K562 (cell line): Measurements from ENCODE around the gene ZBTB8B. TPM values are rescaled to one million over a fixed set of nuclear protein-coding genes. Genes with fewer than 3 reads are reported as not detected.

Source experiments
- ATAC-seq: fragments of 200-7000 bp; cut with Tn5 transposase; 3 replicates; pipeline ENCODE4 v1.9.1; 2020; ENCODE audit warnings: moderate library complexity
- BruUV-seq: library from RNA; stranded (reverse); fragments of 400-500 nt; replicated peaks from 2 replicates; lab custom pipeline; 2021; lab: Mats Ljungman, UMichigan
- CTCF ChIA-PET: fragments of 300-600 bp; formaldehyde crosslinking; extraction: SDS; loops from one replicate; lab custom pipeline; 2021; ENCODE audit warnings: low intra/inter-chr PET ratio; lab: Yijun Ruan, JAX
- POLR2A ChIA-PET: fragments of 300-600, 350-650 bp; sonication (Branson Sonifier 250); formaldehyde crosslinking; extraction: SDS; loops from one replicate; lab custom pipeline; 2021; ENCODE audit warnings: antibody characterized with exemption, inconsistent platforms; lab: Yijun Ruan, JAX
- DNase-seq, 4 experiments: peaks; one replicate each; pipeline versions ENCODE4 v3.0.0 to v3.0.0-alpha.2; 2011 to 2018; ENCODE audit warnings: low spot score in 3 of 4, mixed read lengths in 3 of 4; ENCODE audit errors: extremely low read depth in 1 of 4
- FAIRE-seq: peaks from 2 replicates; lab custom pipeline; 2011; peaks lifted over from hg19 to GRCh38; lab: Jason Lieb, UNC
- H2AFZ ChIP-seq: 2 replicates; pipeline ENCODE4 v1.6.0; 2011; ENCODE audit warnings: low read depth, low read length, control low read depth, inconsistent platforms
- H3K27ac ChIP-seq: fragments of 200-600 bp; 3 replicates; pipeline ENCODE4 v1.8.0; 2011; ENCODE audit warnings: low read depth, mild to moderate bottlenecking, control low read depth, inconsistent platforms, low read length, moderate library complexity, mixed read lengths; ENCODE audit errors: extremely low read depth
- H3K27me3 ChIP-seq, 2 experiments: fragments of 300-600 bp in 1 of 2; 2 replicates in 1 of 2; 3 replicates in 1 of 2; pipeline versions ENCODE4 v1.6.0 to v1.8.0; 2011; ENCODE audit warnings: inconsistent platforms in 2 of 2, low read length in 2 of 2, mild to moderate bottlenecking in 1 of 2, mixed read lengths in 1 of 2, moderate library complexity in 1 of 2; ENCODE audit not compliant: control insufficient read depth in 2 of 2, insufficient read depth in 2 of 2
- H3K36me3 ChIP-seq: fragments of 300-600 bp; 3 replicates; pipeline ENCODE4 v1.8.0; 2011; ENCODE audit warnings: mild to moderate bottlenecking, low read length, inconsistent platforms; ENCODE audit not compliant: control insufficient read depth, insufficient read depth
- H3K4me1 ChIP-seq, 2 experiments: fragments of 200-600 bp in 1 of 2; replicated peaks in 1 of 2; 2 replicates in 1 of 2; 3 replicates in 1 of 2; pipeline versions ENCODE4 v1.5.1 to v1.8.0; 2011; ENCODE audit warnings: inconsistent platforms in 2 of 2, low read length in 2 of 2, mild to moderate bottlenecking in 1 of 2, mixed read lengths in 1 of 2, moderate library complexity in 1 of 2; ENCODE audit not compliant: control insufficient read depth in 2 of 2, insufficient read depth in 2 of 2
- H3K4me2 ChIP-seq: 2 replicates; pipeline ENCODE4 v1.6.1; 2011; ENCODE audit warnings: low read length, control low read depth, inconsistent platforms, mixed read lengths; ENCODE audit not compliant: insufficient read depth
- H3K4me3 ChIP-seq: fragments of 200-600 bp; sonication (generic), shearing (Covaris generic); 2 replicates; pipeline ENCODE4 v1.5.1; 2016; ENCODE audit warnings: control low read depth, inconsistent platforms
- H3K79me2 ChIP-seq: fragments of 200-600 bp; 3 replicates; pipeline ENCODE4 v1.8.0; 2011; ENCODE audit warnings: low read length, inconsistent platforms; ENCODE audit not compliant: control insufficient read depth, insufficient read depth
- H3K9ac ChIP-seq, 2 experiments: 2 replicates each; pipeline versions ENCODE4 v1.6.0 to v1.6.1; 2011; ENCODE audit warnings: low read depth in 2 of 2, low read length in 2 of 2, control low read depth in 1 of 2, inconsistent platforms in 1 of 2, mild to moderate bottlenecking in 1 of 2, mixed read lengths in 1 of 2; ENCODE audit not compliant: insufficient read depth in 1 of 2
- H3K9me1 ChIP-seq: one replicate; pipeline ENCODE4 v1.6.0; 2011; ENCODE audit warnings: inconsistent platforms, mild to moderate bottlenecking, low read length, moderate library complexity; ENCODE audit not compliant: control insufficient read depth, insufficient read depth
- H3K9me3 ChIP-seq: replicated peaks from 2 replicates; pipeline ENCODE4 v1.5.1; 2011; ENCODE audit warnings: low read depth, low read length, inconsistent platforms; ENCODE audit not compliant: control insufficient read depth, insufficient read depth
- H4K20me1 ChIP-seq: replicated peaks from 2 replicates; pipeline ENCODE4 v1.6.1; 2011; ENCODE audit warnings: low read length, inconsistent platforms, mixed read lengths; ENCODE audit not compliant: control insufficient read depth, insufficient read depth
- ELF4 ChIP-seq: fragments of 450-650 bp; formaldehyde crosslinking; IDR thresholded peaks from 2 replicates; pipeline ENCODE4 v1.4.0; 2022; ENCODE audit warnings: missing genetic modification characterization
- ESRRB ChIP-seq: fragments of 250-450 bp; sonication (Bioruptor Pico); IDR thresholded peaks from 2 replicates; pipeline ENCODE4 v1.5.0; 2020; ENCODE audit warnings: mild to moderate bottlenecking, moderate library complexity, borderline replicate concordance
- MED1 ChIP-seq: sonication (generic); formaldehyde crosslinking; IDR thresholded peaks from 2 replicates; pipeline ENCODE4 v1.8.1; 2023; ENCODE audit warnings: missing genetic modification reagents, borderline replicate concordance
- PTTG1 ChIP-seq: fragments of 450-650 bp; IDR thresholded peaks from 2 replicates; pipeline ENCODE4 v1.6.1; 2016; ENCODE audit warnings: low read depth, mild to moderate bottlenecking, missing genetic modification characterization, missing compliant biosample characterization
- TBL1XR1 ChIP-seq, 2 experiments: IDR thresholded peaks; 2 replicates each; pipeline ENCODE4 v1.6.1; 2012; ENCODE audit warnings: improper control_type of control experiment in 2 of 2, low read length in 2 of 2, mild to moderate bottlenecking in 1 of 2
- U2AF1 ChIP-seq: fragments of 200-400 bp; formaldehyde crosslinking; optimal IDR thresholded peaks from 2 replicates; pipeline ENCODE3; 2017; ENCODE audit warnings: mild to moderate bottlenecking, low read depth, low read length, moderate library complexity
- ZNF12 ChIP-seq: sonication (generic); formaldehyde crosslinking; IDR thresholded peaks from 2 replicates; pipeline ENCODE4 v1.4.0; 2020; ENCODE audit warnings: mild to moderate bottlenecking, missing genetic modification reagents
- ZNF224 ChIP-seq: sonication (generic); formaldehyde crosslinking; IDR thresholded peaks from 2 replicates; pipeline ENCODE4 v1.8.0; 2022; ENCODE audit warnings: mild to moderate bottlenecking, missing genetic modification reagents
- ZNF57 ChIP-seq: fragments of 450-650 bp; formaldehyde crosslinking; IDR thresholded peaks from 2 replicates; pipeline ENCODE4 v1.4.0; 2020; ENCODE audit warnings: mild to moderate bottlenecking, moderate library complexity
- WGBS: fragments of 100-300 bp; shearing (Covaris generic); methylation state at CpG from one replicate; pipeline ENCODE4 v1.1.6; 2016; ENCODE audit warnings: low coverage, mixed read lengths; ENCODE audit not compliant: insufficient coverage; ENCODE audit errors: missing lambda C conversion rate; 5-methylcytosine and 5-hydroxymethylcytosine counted together
- in situ Hi-C: fragments of 300-500 bp; cut with MboI; formaldehyde crosslinking; loops from 4 replicates; pipeline ENCODE4 v1.15.0; 2018; ENCODE audit warnings: inconsistent platforms, mixed read lengths
- intact Hi-C: fragments of 100-400 bp; cut with micrococcal nuclease; formaldehyde crosslinking; loops from 2 replicates; pipeline ENCODE4 v1.14.2; 2022
- polyA plus RNA-seq, 8 experiments: library from polyadenylated mRNA; depleted of rRNA in 4 of 8; stranded (reverse) in 5 of 8; unstranded in 3 of 8; fragments of >200 nt; fragmentation: Nextera tagmentation in 2 of 8; fragmentation: Illumina TruSeq in 1 of 8; extraction: Ambion mirVana in 2 of 8; extraction: Trizol in 1 of 8; gene quantifications; 2 replicates each; pipeline versions ENCODE4 v1.2.1 to v1.2.3, GENCODE V29; 2011 to 2014; ENCODE audit warnings: inconsistent platforms in 1 of 8, missing spikeins in 1 of 8
- total RNA-seq, 7 experiments: library from RNA; depleted of rRNA in 6 of 7; stranded (reverse); fragments of >200 nt in 6 of 7; fragmentation: Illumina TruSeq in 2 of 7; extraction: Trizol in 2 of 7; gene quantifications; 2 replicates each; pipeline versions ENCODE4 v1.2.1 to v1.2.3, GENCODE V29; 2011 to 2021; ENCODE audit warnings: low replicate concordance in 1 of 7
- TF ChIP-seq, protein P1 (sequence below): fragments of 250-450 bp; sonication (Bioruptor Pico); IDR thresholded peaks from 2 replicates; pipeline ENCODE4 v1.4.0; 2020; ENCODE audit warnings: mild to moderate bottlenecking, moderate library complexity

The ZBTB8B gene
- total and polyA plus RNA-seq, 9 of the 15 experiments (the other 6 are each of a cell fraction or from before 2014, with no cell fraction given), result not detected

- no peaks in the 10 kb centered on the region for H3K9me3 ChIP-seq
Measured at GRCh38 chr1:32468791-32469190, 3.9 kb downstream of the ZBTB8B start.

More at GRCh38 chr1:32468791-32469190, 3.9 kb downstream of the ZBTB8B start:
- Histone ChIP-seq H3K9ac (no peak overlapping the region), H4K20me1 (0 out of 2 replicates have a peak, but pooled peaks cover 4% of the 10 kb centered on the region), H3K79me2 (no peaks in the 10 kb centered on the region), H3K4me3 (no peak overlapping the region), H3K9me1 (no peaks in the 10 kb centered on the region), H3K4me1 (peaks cover 0 to 16% of the 10 kb centered on the region in 2 experiments; a peak in 3 of 5 replicates), H3K4me2 (no peak overlapping the region), H3K27me3 (peaks cover 46 to 68% of the 10 kb centered on the region in 2 experiments), H3K36me3 (no peaks in the 10 kb centered on the region), H2AFZ (no peak overlapping the region), H3K27ac (no peak overlapping the region)
- no TSS peak for BruUV-seq
- in situ Hi-C loops (no loop called here), intact Hi-C loops (no loop called here)
- ChIA-PET POLR2A (interaction anchor here (1.2 kb wide), 1 partner anchor 12 kb away, joined by 4 read pairs; no protein-coding TSS in a partner anchor), CTCF (interaction anchor here (0.7 kb wide), 1 partner anchor 9 kb away, joined by 3 read pairs; no protein-coding TSS in a partner anchor)
- ATAC-seq, result no peak
- TF ChIP-seq, protein P1, sequence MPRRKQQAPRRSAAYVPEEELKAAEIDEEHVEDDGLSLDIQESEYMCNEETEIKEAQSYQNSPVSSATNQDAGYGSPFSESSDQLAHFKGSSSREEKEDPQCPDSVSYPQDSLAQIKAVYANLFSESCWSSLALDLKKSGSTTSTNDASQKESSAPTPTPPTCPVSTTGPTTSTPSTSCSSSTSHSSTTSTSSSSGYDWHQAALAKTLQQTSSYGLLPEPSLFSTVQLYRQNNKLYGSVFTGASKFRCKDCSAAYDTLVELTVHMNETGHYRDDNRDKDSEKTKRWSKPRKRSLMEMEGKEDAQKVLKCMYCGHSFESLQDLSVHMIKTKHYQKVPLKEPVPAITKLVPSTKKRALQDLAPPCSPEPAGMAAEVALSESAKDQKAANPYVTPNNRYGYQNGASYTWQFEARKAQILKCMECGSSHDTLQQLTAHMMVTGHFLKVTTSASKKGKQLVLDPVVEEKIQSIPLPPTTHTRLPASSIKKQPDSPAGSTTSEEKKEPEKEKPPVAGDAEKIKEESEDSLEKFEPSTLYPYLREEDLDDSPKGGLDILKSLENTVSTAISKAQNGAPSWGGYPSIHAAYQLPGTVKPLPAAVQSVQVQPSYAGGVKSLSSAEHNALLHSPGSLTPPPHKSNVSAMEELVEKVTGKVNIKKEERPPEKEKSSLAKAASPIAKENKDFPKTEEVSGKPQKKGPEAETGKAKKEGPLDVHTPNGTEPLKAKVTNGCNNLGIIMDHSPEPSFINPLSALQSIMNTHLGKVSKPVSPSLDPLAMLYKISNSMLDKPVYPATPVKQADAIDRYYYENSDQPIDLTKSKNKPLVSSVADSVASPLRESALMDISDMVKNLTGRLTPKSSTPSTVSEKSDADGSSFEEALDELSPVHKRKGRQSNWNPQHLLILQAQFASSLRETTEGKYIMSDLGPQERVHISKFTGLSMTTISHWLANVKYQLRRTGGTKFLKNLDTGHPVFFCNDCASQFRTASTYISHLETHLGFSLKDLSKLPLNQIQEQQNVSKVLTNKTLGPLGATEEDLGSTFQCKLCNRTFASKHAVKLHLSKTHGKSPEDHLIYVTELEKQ, result no peak
- TF ChIP-seq MED1 (CRISPR knock-in tag) (no peak), U2AF1 (no peak), ZNF224 (no peak), ZNF57 (CRISPR knock-in tag) (no peak), ELF4 (CRISPR knock-in tag) (no peak), ESRRB (no peak), TBL1XR1 (IDR thresholded peaks at IDR 0.05; ENCODE audit: low read length in 2 of 2) (no peak), PTTG1 (tag) (no peak), ZNF12 (CRISPR knock-in tag) (no peak)
- no peak for FAIRE-seq
- under 1% methylated on average over 8 of the region's 8 CpGs for WGBS
- no peak for DNase-seq
